HEK293T (cell line): ENCODE data around the gene PPP1R14B.

ENCODE experiments used
- BHLHE40 ChIP-seq: fragments of 450-650 bp; IDR thresholded peaks from 2 replicates; pipeline ENCODE4 v1.6.1; 2016; ENCODE audit warnings: mild to moderate bottlenecking, moderate library complexity, borderline replicate concordance
- ELF4 ChIP-seq: fragments of 450-650 bp; IDR thresholded peaks from 2 replicates; pipeline ENCODE4 v1.6.1; 2017; ENCODE audit warnings: antibody characterized with exemption
- FOXA1 ChIP-seq: fragments of 450-650 bp; IDR thresholded peaks from 2 replicates; pipeline ENCODE4 v1.6.1; 2016; ENCODE audit warnings: mild to moderate bottlenecking
- FOXK2 ChIP-seq: fragments of 450-650 bp; IDR thresholded peaks from 2 replicates; pipeline ENCODE4 v1.6.1; 2016; ENCODE audit warnings: mild to moderate bottlenecking
- FOXM1 ChIP-seq: fragments of 450-650 bp; IDR thresholded peaks from 2 replicates; pipeline ENCODE4 v1.6.1; 2017; ENCODE audit warnings: mild to moderate bottlenecking, borderline replicate concordance
- HDGF ChIP-seq: fragments of 450-650 bp; IDR thresholded peaks from 2 replicates; pipeline ENCODE4 v1.6.1; 2017; ENCODE audit warnings: antibody characterized with exemption, borderline replicate concordance
- L3MBTL2 ChIP-seq: fragments of 450-650 bp; conservative IDR thresholded peaks from 2 replicates; pipeline ENCODE4 v1.6.1; 2016; ENCODE audit warnings: mild to moderate bottlenecking
- NFRKB ChIP-seq: fragments of 450-650 bp; IDR thresholded peaks from 2 replicates; pipeline ENCODE4 v1.6.1; 2016; ENCODE audit warnings: mild to moderate bottlenecking, moderate library complexity
- SP1 ChIP-seq: fragments of 450-650 bp; IDR thresholded peaks from 2 replicates; pipeline ENCODE4 v1.6.1; 2017
- ZNF384 ChIP-seq: fragments of 450-650 bp; IDR thresholded peaks from 2 replicates; pipeline ENCODE4 v1.6.1; 2016
- TF ChIP-seq, protein P1 (sequence below): fragments of 450-650 bp; IDR thresholded peaks from 2 replicates; pipeline ENCODE4 v1.6.1; 2016

DNA sequence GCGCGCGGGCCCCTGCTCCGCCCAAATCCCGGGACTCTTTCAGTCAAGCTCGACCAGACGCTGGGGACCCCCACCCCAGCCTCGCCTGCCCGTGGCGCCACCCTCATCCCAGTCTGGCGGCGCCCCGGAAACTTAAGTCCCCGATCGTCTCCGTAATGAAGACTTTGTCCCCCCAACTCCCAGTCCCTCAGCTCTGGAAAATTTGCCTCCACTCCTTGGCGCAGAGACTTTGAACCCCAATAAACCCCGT, 4.9 kb upstream of the PPP1R14B start:
- TF ChIP-seq FOXM1: no peak
- TF ChIP-seq L3MBTL2: no peak
- TF ChIP-seq SP1: no peak
- TF ChIP-seq BHLHE40: no peak
- no peak for TF ChIP-seq ELF4
- TF ChIP-seq NFRKB: no peak
- TF ChIP-seq, protein P1, sequence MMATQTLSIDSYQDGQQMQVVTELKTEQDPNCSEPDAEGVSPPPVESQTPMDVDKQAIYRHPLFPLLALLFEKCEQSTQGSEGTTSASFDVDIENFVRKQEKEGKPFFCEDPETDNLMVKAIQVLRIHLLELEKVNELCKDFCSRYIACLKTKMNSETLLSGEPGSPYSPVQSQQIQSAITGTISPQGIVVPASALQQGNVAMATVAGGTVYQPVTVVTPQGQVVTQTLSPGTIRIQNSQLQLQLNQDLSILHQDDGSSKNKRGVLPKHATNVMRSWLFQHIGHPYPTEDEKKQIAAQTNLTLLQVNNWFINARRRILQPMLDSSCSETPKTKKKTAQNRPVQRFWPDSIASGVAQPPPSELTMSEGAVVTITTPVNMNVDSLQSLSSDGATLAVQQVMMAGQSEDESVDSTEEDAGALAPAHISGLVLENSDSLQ: no peak
- no peak for TF ChIP-seq FOXK2
- no peak for TF ChIP-seq HDGF
- no peak for TF ChIP-seq ZNF384
- no peak for TF ChIP-seq FOXA1
